GM12892 (cell line): ENCODE results near the gene LRRC45.

ENCODE experiments used
- POLR2A ChIP-seq: IDR thresholded peaks from 2 replicates; pipeline ENCODE4 v1.6.1; 2011; ENCODE audit warnings: low read depth, low read length, control low read depth
- POLR2AphosphoS5 ChIP-seq: IDR thresholded peaks from 2 replicates; pipeline ENCODE4 v1.6.1; 2011; ENCODE audit warnings: low read depth, low read length, control low read depth

- TF ChIP-seq POLR2AphosphoS5 (no peak), POLR2A (no peak)
Observed at GRCh38 chr17:82065193-82065637, 42.1 kb downstream of the LRRC45 start.
